Measurements from ENCODE around the gene CPSF7.

The CPSF7 gene

GRCh38 chr11:61357233-61357893, 72.4 kb downstream of the CPSF7 start:
- DNase-seq (ENCODE audit: low read depth) = no peak

GRCh38 chr11:61356706-61357105, 73.1 kb downstream of the CPSF7 start:
- no peak for DNase-seq (ENCODE audit: low read depth)

- DNase-seq (ENCODE audit: low read depth) = no peak
These were observed 75.6 kb downstream of the CPSF7 start for GRCh38 chr11:61354208-61354607.

GRCh38 chr11:61353131-61354067, 76.4 kb downstream of the CPSF7 start:
- DNase-seq (ENCODE audit: low read depth) = no peak
